GM12873 (cell line): ENCODE data around the gene TNRC6C.

Source experiments
- TF ChIP-seq, protein P1 (sequence below): IDR thresholded peaks from 2 replicates; pipeline ENCODE4 v1.5.1; 2012; ENCODE audit warnings: low read depth, mild to moderate bottlenecking, moderate library complexity, low read length, control low read depth; ENCODE audit not compliant: insufficient read depth; ENCODE audit errors: missing control alignments

The TNRC6C gene

DNA sequence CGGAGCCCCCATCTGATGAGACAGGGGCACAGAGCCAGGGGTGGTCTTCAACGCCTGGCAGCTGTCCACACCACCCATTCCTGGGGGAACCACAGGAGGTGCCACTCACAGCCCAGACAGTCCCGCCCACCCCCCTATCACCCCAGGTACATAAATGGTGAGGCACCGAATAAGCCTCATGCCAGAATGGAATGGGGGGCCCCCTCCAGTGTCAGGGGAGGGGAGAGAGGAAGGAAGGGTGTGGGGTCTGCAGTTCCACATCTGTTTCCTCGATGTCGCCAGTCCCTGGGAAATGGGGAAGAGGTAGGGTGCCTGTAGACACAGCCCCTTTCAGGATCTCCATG is 168.4 kb downstream of the TNRC6C start:
- TF ChIP-seq, protein P1, sequence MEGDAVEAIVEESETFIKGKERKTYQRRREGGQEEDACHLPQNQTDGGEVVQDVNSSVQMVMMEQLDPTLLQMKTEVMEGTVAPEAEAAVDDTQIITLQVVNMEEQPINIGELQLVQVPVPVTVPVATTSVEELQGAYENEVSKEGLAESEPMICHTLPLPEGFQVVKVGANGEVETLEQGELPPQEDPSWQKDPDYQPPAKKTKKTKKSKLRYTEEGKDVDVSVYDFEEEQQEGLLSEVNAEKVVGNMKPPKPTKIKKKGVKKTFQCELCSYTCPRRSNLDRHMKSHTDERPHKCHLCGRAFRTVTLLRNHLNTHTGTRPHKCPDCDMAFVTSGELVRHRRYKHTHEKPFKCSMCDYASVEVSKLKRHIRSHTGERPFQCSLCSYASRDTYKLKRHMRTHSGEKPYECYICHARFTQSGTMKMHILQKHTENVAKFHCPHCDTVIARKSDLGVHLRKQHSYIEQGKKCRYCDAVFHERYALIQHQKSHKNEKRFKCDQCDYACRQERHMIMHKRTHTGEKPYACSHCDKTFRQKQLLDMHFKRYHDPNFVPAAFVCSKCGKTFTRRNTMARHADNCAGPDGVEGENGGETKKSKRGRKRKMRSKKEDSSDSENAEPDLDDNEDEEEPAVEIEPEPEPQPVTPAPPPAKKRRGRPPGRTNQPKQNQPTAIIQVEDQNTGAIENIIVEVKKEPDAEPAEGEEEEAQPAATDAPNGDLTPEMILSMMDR = no peak

DNA sequence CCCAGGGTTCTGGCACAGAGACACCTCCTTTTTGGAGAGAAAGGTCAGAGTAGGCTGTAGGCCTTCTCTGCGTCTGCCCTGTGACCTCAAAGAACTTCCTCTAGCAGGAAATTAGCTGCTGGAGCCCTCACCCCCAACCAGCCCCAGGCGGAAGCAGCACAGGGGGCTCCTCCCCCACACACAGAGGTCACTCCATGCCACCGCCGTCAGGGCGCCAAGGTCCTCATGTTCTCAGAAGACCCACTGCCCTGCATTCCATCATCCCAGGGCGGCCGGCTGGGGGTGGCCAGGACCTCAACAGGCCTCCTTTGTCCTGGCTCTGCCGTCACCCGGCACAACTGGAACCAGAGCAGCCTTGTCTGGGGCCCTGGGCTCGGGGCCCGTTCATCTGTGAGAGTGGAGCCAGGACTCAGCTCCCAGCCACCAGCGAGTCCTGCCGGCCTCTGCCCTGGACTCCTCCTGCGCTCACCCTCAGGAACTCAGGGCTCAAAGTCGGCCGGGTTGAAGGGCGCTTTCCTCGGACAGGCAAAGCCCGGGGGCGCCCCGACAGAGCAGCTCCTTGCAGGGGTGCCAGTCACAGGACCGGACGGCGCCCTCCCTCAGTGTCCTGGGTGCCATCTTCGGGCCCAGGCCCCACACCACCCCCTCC is 168.9 kb downstream of the TNRC6C start:
- TF ChIP-seq, protein P1 = no peak

DNA sequence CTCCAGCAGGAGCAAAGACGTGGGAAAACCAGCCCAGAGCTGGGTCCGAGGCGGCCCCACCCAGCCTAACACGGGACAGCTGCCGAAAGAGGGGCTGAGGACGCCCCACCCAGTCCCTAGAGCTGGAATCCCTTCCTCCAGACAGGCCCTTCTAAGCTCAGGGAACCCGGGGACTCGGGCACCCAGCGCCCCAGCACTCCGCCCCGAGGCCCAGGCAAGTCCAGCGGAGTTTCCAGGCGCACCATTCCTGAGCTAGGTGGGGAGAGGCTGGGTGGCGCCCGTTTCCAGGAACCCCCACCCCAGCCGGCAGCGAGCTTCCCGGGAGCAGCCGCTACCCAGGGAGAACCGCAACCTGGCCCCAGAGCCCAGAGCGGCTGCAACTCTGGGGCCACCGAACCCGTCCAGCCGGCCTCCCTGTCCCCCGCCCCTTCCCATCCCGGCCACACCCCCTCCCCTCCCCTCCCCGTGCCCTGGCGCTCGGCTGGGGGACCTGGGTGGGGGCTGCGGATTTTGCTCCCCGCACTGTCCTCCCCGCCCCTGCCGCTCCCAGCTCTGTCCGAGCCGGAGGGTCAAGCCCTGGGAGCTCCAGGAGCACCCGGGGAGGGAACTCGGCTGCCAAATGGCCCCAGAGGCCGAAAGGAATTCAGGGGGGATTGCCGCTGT is 169.5 kb downstream of the TNRC6C start:
- TF ChIP-seq, protein P1 = no peak

DNA sequence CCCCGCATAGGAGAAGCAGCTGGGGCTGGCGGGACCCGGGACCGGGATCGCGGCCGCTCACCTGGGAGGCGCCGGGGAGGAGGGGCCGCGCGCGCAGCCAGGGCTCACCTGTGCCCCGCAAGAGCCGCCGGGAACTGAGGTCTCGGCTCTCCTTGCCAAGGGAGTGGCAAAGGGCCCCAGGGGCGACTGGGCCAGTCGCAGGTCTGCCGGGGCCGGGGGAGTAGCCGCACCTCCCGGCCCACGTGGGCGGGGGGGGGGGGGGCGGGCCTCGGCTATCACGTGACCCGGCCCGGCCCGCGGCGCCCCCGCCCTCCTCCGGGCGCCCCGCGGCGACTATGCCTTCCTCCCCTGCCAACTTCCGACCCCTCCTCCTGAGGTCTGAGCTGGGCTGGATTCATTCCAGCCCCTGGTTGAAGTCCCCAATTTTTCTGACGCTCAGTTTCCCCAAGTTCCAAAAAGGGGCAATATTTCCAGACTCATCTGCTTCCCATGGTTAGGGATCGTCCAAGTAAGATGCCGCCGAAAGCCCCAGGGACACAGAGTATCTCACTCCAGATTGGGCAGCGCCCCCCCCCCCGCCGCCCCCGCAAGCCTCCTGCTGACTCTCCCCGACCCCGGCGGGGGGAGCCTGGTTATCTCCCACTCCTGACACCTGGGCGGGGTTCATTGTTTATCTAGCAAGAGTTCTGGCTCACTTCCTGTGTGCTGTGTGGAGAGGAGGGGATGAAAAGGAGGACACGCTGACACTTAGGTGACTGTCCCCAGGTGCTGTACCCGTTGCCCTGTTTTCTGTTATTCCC is 170.2 kb downstream of the TNRC6C start, which contains the start of gene TMC6:
Gene TMC6, minus strand, starts transcription at position 205 of the 800 bp plus-strand sequence. CDS start 1,923 bp downstream, outside the sequence.
- TF ChIP-seq, protein P1 = no peak

DNA sequence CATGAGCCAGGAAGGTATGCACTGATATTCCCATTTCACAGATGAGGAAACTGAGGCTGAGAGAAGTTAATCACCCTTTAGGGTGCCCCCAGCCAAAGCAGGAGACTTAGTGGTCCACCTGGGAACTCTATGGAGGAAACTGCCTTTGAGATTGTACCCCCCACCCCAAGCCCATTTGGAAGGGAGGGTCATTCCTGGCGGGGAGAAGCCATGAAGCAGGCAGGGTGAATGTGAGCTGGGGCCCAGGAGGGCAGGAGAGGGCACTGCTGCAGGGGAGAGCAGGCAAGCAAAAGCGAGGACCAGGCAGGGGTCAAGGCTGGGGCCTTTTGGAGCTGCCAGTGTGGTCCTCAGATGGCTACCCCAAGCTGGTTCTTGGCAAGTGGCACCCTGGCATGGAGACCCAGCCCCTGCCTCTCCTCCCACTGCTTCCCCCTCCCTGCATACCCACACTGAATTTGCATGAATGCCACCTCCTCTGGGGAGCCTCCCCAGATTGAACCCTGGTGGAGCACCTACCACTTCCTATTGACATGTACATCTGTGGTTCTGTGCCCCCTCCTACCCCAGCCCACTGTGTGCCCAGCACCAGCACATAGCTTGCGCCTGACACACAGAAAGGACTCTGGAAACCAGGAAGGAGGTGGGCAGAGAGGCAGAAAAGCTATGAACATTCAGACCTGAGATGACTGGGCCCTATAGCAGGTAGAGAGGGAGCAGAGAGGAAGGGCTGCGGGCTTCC is 171.0 kb downstream of the TNRC6C start:
- TF ChIP-seq, protein P1 = no peak

DNA sequence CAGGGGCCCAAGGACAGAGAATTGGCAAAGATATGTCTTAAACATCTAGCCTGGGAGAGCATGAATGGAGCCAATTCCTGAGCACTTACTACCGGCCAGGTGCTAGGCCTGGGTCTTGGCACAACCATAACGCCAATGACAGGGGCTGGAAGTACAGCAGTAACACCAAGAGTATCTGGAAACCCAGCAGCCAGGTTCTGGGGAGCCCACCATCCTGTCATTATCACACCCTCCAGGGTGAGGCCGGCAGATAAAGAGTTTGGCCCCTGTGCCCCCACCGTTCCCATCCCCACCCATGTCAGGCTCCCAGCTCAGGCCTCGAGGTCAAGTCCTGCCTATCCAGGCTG is 171.6 kb downstream of the TNRC6C start:
- TF ChIP-seq, protein P1 = no peak
